PC-3 (cell line): Measurements from ENCODE around the gene DNM3. TPM values are rescaled to one million over a fixed set of nuclear protein-coding genes. Genes with fewer than 3 reads are reported as not detected.

Experiments used
- ATAC-seq: fragments of 200-7000 bp; cut with Tn5 transposase; 2 replicates; pipeline ENCODE4 v1.9.1; 2020; ENCODE audit warnings: mild to moderate bottlenecking, moderate library complexity
- BruUV-seq: library from RNA; stranded (reverse); fragments of 400-500 nt; replicated peaks from 2 replicates; lab custom pipeline; 2021; lab: Mats Ljungman, UMichigan
- CTCF ChIA-PET: fragments of 300-600 bp; sonication (Branson Sonifier 250); formaldehyde crosslinking; loops from one replicate; lab custom pipeline; 2022; ENCODE audit warnings: antibody characterized with exemption; lab: Charles Lee
- POLR2A ChIA-PET: fragments of 300-600 bp; sonication (Branson Sonifier 250); formaldehyde crosslinking; loops from one replicate; lab custom pipeline; 2022; ENCODE audit warnings: antibody characterized with exemption; ENCODE audit not compliant: unreplicated experiment; lab: Charles Lee
- DNase-seq: peaks from one replicate; pipeline ENCODE4 v3.0.0-alpha.2; 2015
- H2AFZ ChIP-seq: fragments of 300-600 bp; sonication (generic); 2 replicates; pipeline ENCODE4 v1.6.0; 2016; ENCODE audit warnings: antibody characterized with exemption, low read length
- H3F3A ChIP-seq: fragments of 300-600 bp; sonication (generic); one replicate; pipeline ENCODE4 v1.6.0; 2017; ENCODE audit warnings: antibody characterized with exemption, low read length, control low read depth, mild to moderate bottlenecking; ENCODE audit not compliant: unreplicated experiment
- H3K27ac ChIP-seq: fragments of 300-600 bp; sonication (generic); 2 replicates; pipeline ENCODE4 v1.5.1; 2016; ENCODE audit warnings: mild to moderate bottlenecking, low read length
- H3K27me3 ChIP-seq: fragments of 300-600 bp; sonication (generic); 2 replicates; pipeline ENCODE4 v1.6.1; 2016; ENCODE audit warnings: low read length, mixed read lengths
- H3K36me3 ChIP-seq: fragments of 300-600 bp; sonication (generic); 2 replicates; pipeline ENCODE4 v1.6.1; 2016; ENCODE audit warnings: low read depth, mixed run types, low read length, mixed read lengths
- H3K4me1 ChIP-seq: fragments of 300-600 bp; sonication (generic); 2 replicates; pipeline ENCODE4 v1.5.1; 2016; ENCODE audit warnings: low read length; ENCODE audit not compliant: insufficient read depth
- H3K4me2 ChIP-seq: fragments of 300-600 bp; sonication (generic); 2 replicates; pipeline ENCODE4 v1.6.0; 2016; ENCODE audit warnings: low read length
- H3K4me3 ChIP-seq: fragments of 300-600 bp; sonication (generic); 2 replicates; pipeline ENCODE4 v1.5.1; 2016; ENCODE audit warnings: mild to moderate bottlenecking, low read length, mixed read lengths
- H3K79me2 ChIP-seq: fragments of 300-600 bp; sonication (generic); 2 replicates; pipeline ENCODE4 v1.6.1; 2017; ENCODE audit warnings: low read length, mixed read lengths
- H3K9ac ChIP-seq: fragments of 300-600 bp; sonication (generic); 2 replicates; pipeline ENCODE4 v1.6.0; 2016; ENCODE audit warnings: mild to moderate bottlenecking, low read length
- H3K9me2 ChIP-seq: fragments of 300-600 bp; sonication (generic); replicated peaks from 2 replicates; pipeline ENCODE4 v1.6.1; 2016; ENCODE audit warnings: mixed run types, low read length, mixed read lengths
- H3K9me3 ChIP-seq: fragments of 300-600 bp; sonication (generic); 2 replicates; pipeline ENCODE4 v1.6.1; 2016; ENCODE audit warnings: low read length, mixed read lengths
- H4K20me1 ChIP-seq: fragments of 300-600 bp; sonication (generic); 2 replicates; pipeline ENCODE4 v1.6.1; 2016; ENCODE audit warnings: low read length, mixed read lengths
- CTCF ChIP-seq: fragments of 300-600 bp; sonication (generic); conservative IDR thresholded peaks from 2 replicates; pipeline ENCODE4 v1.5.1; 2017; ENCODE audit warnings: antibody characterized with exemption, low read depth, mild to moderate bottlenecking, low read length
- EZH2 ChIP-seq: fragments of 300-600 bp; sonication (generic); IDR thresholded peaks from one replicate; pipeline ENCODE4 v1.6.1; 2017; ENCODE audit warnings: antibody characterized with exemption, mild to moderate bottlenecking, low read length; ENCODE audit not compliant: unreplicated experiment
- EZH2phosphoT487 ChIP-seq: fragments of 300-600 bp; sonication (generic); IDR thresholded peaks from 2 replicates; pipeline ENCODE4 v1.6.1; 2018; ENCODE audit warnings: mild to moderate bottlenecking, antibody characterized with exemption, low read length, borderline replicate concordance
- intact Hi-C: fragments of 100-400 bp; cut with micrococcal nuclease; formaldehyde crosslinking; loops from 2 replicates; pipeline ENCODE4 v1.9.0; 2023
- total RNA-seq: library from RNA; depleted of rRNA; stranded (reverse); fragments of >200 nt; gene quantifications from 2 replicates; pipeline ENCODE4 v1.2.3, GENCODE V29; 2014

Gene DNM3
- total RNA-seq, 1 experiment from 2014 or later: 0.98 TPM

GRCh38 chr1:172377565-172377964 is 536.3 kb downstream of the DNM3 start:
- ATAC-seq: no peak
- CTCF ChIA-PET: no interaction called here
- POLR2A ChIA-PET: no interaction called here
- Histone ChIP-seq H3K9me3 (no peaks in the 10 kb centered on the region), H3K79me2 (no peaks in the 10 kb centered on the region), H3K36me3 (no peaks in the 10 kb centered on the region), H3K4me2 (no peak overlapping the region), H3F3A (no peaks in the 10 kb centered on the region), H3K27ac (no peak overlapping the region), H3K4me3 (no peak overlapping the region), H3K9me2 (0 out of 2 replicates have a peak, but pooled peaks cover 3% of the 10 kb centered on the region), H2AFZ (no peak overlapping the region), H4K20me1 (no peaks in the 10 kb centered on the region), H3K27me3 (no peaks in the 10 kb centered on the region), H3K9ac (no peak overlapping the region), H3K4me1 (no peaks in the 10 kb centered on the region)
- TF ChIP-seq CTCF (no peak), EZH2phosphoT487 (no peak)
- no TSS peak for BruUV-seq
- intact Hi-C loops: no loop called here
- no peak for DNase-seq

DNA sequence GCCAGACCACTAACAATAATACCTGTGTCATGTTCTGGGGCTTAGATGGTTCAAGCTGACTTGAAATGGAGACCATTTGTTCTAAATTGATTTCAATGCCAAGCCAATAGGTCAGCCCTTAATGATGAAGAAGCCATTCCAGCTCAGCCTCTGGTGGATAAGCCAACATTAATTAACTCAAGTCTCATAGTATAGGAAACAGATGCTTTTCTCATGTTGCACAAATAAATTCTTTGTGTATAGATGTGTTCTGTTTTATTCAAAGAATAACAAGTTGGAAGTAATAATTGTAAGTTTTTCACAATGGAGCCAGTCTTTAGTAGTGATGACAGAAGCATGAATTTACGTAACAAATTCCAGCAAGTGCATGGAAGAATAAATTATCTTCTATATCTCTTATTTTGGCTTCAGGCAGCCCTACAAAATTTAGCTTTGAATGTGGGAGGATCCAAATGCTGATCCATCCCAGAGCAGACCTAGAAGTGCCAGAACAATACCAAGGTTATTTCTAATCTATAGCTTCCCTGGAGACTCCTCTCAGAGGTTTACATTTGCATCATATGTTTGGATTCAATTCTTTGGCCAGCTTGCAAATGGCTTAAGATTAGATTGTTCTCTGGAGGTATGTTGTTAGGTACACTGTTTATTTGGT is 536.9 kb downstream of the DNM3 start:
- Histone ChIP-seq H3K4me3 (no peak overlapping the region), H3K9ac (no peak overlapping the region), H3K9me2 (0 out of 2 replicates have a peak, but pooled peaks cover 3% of the 10 kb centered on the region), H3K27me3 (no peaks in the 10 kb centered on the region), H3F3A (no peaks in the 10 kb centered on the region), H3K9me3 (no peaks in the 10 kb centered on the region), H3K4me2 (no peak overlapping the region), H3K27ac (no peak overlapping the region), H2AFZ (no peak overlapping the region), H3K79me2 (no peaks in the 10 kb centered on the region), H4K20me1 (no peaks in the 10 kb centered on the region), H3K4me1 (no peaks in the 10 kb centered on the region), H3K36me3 (no peaks in the 10 kb centered on the region)
- intact Hi-C loops: no loop called here
- CTCF ChIA-PET: no interaction called here
- ATAC-seq: no peak
- POLR2A ChIA-PET: no interaction called here
- TF ChIP-seq EZH2 (no peak), EZH2phosphoT487 (no peak), CTCF (no peak)
- no peak for DNase-seq
- no TSS peak for BruUV-seq
